Stromal cell of bone marrow (primary cell): ENCODE results near the gene EXD3.
"Not testable (repeated sequence)": the region's sequence is repeated elsewhere in the genome, so short reads cannot be mapped to it uniquely, and the experiment has no call there.

ENCODE experiments used
- DNase-seq: peaks from one replicate; pipeline ENCODE4 v3.0.0-alpha.2; 2012; ENCODE audit warnings: low read depth

Gene EXD3

DNA sequence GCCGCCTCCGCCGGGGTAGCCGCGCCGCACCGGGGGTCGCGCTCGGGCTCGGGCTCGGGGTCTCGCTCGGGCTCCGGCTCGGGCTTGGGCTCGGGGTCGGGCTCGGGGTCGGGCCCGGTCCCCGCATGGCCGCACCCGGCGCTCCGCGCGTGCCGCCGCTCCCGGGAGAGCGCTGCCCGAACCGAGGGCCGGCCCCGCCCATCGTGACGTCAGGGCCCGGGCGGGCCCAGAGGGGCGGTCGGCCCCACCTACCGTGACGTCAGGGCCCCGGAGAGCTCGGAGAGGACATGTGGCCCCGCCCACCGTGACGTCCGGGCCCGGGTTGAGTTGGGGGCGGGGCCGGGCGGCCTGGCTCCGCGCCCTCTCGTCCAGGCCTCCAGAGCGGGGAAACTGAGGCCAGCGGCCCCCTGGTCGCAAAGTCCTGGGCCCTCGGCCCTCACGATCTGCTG is 36.2 kb upstream of the EXD3 start, which contains the start of gene NSMF:
Gene NSMF (minus strand): TSS at position 183 of the 449 bp plus-strand sequence. CDS start 232 bp downstream, outside the sequence.
- peak; percentile 76 for DNase-seq

DNA sequence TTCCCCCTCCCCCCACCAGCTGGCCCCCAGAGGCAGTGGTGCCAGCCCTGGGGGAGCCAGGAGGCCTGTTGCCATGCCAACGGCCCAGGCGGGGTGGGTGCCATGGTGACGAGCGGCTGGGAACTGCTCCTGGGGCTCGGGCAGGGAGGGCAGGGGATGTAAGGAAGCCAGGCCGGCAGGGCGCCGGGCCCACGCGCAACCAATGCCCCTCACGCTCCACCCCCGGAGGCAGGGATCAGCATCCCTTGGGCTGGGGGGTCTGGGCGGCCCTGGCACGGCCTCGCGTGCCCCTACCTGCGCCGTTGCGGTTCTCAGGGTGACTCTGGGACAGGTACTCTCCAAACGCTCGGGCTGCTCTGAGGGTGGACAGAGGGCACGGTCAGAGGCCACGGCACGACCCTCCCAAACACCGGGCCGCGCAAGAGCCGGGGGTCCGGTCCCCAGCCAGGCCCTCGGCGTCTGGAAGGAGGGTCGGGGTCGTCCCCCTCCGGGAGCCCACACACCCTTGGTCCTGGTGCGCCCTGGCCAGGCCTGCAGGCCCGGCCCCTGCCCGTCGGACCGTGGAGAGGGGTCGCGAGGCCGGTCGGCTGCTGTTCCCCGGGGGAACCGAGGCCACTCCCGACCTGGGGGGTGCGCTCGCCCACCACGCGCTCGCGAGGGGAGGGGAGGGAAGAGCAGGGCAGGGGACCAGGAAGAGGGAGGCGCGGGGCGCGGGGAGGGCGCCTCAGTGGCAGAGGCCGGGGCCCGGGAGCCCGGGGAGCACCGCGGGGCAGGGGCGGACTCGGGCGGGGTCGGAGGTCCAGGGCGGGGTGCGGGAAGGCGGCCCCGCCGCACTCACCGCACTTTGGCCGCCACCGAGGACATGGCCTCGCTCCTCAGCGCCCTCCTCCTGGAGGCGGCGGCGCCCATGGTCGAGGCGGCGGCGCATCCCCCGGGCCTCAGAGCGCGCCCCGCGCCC is 35.5 kb upstream of the EXD3 start:
- no peak for DNase-seq

DNA sequence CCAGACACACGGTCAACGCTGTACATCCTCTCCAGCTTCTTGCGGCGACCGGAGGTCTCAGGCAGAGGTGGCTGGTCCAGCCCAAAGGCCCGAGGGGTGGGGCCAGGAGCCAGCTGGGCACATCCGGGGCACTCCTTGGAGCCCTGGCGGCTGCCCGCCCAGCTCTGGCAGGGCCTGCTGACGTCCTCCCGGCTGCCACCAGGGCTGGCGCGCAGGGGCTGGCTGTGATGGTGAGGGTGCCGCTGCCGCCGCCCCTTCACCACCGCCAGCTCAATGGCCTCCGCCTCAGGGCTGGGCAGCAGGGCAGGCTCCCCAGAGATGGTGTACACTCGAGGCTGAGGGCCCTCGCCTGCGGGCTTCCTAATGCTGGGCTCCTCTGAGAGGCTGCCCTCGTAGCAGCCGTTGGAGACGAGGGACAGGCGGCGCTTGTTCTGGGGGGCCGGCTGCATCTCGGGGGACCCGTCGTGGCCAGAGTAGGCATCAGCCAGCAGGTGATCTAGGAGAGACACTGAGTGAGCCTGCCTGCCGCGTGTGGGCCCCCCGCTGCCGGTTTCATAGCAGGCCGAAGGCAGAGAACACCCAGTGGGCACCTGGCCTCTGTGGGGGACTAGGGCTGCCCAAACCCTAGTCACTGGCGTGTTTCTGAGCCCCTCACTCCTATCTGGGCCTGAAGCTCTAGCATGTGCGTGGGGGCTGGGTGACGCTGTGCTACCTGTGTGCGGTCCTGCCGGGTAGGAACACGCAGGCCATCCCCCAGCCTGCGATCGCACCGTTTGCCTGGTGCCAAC is 34.6 kb upstream of the EXD3 start:
- DNase-seq, result no peak

DNA sequence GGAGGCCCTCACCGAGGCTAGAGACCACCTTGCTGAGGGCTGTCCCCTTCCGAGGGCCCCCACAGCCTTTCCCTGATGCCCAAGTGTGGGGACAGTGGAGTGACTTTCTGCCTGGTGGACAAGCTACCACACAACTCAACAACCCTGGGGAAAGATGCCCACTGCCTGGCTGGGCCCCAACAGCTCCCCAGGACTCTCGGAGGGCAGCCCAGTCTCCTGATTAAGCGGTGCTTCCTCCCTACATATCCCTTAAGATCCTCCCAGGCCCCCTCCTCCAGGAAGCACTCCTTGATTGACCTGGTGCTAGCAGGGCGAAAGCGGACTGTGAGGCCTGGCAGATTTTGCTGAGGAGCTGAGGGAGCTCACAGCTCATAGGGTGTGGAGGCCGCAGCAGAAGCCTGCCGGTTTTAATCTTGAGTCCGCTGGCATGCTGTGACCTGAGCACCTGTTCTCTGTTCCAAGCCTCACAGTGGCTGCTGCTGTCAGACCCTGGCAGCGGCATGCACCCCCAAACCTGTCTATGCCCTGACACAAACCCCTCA is 34.0 kb upstream of the EXD3 start:
- no peak for DNase-seq

DNA sequence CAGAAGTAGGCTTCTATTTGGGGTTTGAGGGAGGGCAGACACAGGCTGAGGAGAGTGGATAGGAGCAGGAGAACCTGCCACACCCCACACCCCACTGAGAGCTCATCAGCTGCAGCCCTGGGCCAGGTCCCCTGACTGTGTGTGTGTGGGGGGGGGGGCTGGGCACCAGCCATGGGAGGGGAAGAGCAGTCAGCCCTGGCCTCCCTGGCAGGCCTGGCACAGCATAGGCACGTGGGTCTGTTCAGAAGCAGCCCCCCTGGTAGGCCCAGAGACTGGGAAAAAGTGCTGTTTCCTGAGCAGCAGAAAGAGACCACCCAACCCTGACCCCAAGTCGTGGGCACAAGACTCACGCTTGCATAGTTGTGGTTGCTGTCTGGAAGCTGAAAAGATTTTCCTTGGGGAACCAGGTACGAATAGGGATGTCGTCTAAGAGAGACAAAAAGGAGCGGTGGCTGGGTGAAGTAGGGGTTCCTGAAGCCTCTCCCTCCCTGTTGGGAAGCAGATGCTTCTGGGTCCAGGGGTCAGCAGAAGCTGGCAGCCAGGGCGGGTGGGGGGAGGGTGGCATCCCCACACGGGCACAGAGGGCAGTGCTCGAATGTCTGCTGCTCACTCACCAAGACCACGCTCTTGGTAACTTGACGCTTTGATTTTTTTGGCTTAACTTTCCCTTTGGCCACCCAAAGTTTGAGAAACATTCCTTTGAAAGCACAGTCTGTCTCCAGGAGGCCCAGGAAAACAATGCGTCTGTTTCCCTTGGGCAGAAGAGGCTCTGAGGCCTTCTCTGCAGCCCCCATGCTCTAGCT is 33.3 kb upstream of the EXD3 start:
- DNase-seq, result peak; percentile 46

DNA sequence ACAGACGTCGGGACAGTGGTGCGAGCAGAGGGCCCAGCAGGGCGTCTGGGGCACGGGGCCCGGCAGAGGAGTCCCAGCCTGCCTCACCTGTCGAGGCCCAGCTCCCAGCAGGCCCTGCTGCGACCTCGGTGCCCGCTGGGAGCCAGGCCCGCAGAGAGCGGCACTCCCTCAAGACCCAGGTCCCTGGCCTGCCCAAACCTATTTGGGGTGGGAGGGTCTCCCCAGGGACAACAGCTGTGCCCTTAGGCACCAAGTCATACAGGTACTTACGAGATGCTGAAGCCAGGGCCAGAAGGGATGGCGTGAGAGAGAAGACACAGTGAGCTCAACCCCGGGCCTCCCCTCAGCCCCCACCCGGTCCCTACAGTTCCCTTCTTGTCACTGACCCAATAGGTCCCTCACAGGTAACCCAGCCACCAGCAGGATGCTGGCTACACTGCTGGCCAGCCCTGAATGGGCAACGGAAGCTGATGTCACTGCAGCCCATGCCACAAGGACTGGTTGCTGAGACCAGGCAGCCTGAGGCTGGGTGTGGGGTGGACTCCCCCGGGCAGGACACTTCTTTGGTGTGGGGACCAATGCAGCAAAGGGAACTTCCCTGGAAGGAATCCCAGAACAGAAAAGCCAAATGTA is 32.5 kb upstream of the EXD3 start:
- DNase-seq, result no peak

DNA sequence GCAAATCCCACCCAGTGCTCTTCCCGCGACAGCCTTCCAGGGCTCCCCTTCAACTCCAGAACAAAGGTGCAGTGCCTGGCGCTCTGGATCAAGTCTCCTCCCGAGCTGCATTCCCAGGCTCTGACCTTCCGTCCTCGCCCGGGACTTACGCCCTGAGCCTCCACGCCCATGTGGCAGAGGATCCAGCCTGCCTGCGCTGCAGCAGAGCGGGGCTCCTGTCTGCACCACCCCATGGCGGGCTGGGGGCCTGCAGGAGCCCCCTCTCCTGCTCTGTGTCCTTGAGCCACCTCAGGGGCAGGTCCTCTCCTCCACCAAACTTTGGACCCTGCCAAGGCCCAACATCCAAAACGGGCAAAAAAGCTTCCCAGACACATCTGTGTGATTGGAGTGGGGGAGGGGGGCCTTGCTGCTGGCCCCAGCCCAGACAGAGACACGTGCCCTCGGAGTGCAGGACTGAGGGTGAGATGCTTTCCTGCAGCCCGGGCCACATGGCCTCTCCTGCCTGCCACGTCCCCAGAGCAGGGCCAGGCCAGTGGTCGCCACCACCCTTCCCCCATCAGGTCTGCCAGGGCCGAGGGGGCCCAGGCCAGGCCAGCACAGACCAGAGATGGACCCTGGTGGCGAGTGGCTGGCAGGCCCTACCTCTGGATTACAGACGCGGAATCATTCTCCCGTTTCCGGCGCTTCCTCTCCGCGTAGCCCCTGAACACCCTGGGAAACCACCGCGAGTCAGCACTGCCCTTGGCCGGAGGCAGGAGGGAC is 31.8 kb upstream of the EXD3 start:
- DNase-seq, result no peak

DNA sequence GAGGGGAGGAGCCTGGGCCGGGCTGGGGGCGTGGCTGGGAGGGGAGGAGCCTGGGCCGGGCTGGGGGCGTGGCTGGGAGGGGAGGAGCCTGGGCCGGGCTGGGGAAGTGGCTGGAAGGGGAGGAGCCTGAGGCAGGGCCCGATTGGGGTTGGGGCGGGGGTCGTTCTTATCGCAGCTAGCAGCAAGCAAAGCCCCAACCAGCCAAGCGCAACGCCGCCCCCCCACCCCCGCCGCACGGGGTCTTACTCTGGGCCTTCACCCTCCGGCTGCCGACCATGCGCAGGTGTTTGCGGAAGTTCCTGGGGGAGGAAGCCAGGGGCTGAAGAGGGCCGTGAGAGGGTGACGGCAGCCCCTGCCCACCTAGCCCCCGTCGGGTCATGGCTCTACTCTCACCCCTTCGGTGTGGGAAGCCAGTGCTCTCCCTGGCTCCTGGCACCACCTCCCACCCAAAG is 31.2 kb upstream of the EXD3 start:
- no peak for DNase-seq

DNA sequence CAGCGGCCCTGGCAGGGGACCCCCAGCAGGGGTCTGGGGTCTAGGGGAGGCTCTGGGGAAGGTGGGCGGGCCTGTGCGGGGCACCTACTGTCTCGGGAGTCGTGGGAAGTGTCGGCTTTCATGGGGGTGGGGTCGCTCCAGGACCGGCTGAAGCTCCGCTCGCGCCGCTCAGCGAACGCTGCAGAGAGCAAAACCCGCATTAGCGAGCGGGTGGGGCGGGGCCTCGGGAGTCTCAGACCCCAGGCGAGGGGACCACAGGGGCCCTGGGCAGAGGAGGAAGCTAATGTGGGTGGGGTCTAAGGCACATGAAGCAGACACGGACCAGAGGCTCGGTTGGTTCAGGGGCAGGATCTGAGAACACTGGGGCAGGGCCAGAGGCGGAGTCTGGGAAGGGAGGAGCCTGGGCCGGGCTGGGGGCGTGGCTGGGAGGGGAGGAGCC is 30.7 kb upstream of the EXD3 start:
- DNase-seq, result no peak

DNA sequence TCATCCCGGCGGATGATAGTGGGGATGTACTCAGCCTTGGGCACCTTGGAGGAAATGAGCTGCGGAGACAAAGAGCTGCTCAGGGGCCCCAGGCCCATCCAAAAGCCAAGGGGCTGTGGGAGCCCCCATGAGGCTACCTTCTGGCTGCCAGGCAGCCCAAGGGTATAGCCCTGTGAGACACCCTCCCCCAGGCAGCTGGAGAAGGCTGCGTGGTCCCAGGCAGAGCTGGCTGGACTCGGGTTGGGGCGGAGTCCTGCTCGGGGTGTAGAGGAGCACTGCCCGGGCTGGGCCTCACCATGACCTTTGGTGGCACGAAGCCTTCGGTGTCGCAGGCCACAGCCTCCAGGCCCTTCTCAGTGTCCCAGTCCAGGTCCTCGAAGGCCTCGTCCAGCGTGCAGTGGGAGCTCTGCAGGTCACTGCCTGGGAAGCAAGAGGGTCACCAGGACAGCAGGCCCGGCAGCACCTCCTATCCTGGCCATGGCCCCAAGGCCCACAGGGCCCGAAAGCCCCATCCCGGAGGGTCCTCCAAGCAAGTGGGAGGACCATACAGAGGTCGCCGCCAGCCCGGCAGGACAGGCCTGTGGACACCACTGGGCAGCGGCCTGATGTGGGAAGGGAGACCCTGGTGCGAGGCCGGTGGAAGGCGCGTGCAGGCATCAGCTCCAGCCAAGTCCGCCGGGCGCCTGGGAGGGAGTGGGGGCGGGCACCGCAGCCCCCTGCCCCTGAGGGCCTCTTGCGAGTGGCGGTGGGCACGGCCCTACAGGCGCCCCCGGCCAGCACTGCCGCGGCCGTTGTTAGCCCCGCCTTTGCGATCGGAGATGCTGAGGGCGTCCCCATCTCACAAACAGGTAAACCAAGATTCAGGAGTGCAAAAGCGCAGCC is 30.0 kb upstream of the EXD3 start:
- DNase-seq, result no peak

DNA sequence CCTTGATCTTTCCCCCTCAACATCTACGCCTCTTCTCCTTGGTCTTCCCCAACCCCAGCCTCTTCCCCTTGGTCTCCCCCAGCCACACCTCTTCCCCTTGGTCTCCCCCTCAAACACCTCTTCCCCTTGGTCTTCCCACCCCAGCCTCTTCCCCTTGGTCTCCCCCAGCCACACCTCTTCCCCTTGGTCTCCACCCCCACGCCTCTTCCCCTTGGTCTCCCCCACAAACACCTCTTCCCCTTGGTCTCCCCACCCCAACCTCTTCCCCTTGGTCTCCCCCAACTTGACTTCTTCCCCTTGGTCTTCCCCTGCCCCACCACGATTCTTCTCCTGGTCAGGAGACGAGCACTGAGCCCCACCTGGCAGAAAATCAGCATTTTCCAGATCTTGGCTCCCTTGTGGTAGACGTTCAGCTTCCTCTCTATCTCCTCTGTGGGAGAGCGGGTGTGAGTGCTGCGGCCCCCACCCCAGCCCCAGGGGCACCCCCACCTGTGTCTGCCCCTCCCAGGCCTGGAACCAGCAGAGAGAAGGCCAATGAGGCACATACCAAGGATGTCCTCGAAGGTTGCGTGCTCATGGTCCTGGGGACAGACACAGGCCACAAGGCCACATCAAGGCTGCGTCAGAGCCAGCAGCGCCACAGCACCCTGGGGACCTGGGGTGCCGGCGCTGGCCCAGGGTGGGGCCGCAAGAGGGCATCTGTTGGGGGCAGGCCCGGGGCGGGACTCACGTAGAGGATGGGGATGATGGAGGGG is 29.2 kb upstream of the EXD3 start:
- no peak for DNase-seq

DNA sequence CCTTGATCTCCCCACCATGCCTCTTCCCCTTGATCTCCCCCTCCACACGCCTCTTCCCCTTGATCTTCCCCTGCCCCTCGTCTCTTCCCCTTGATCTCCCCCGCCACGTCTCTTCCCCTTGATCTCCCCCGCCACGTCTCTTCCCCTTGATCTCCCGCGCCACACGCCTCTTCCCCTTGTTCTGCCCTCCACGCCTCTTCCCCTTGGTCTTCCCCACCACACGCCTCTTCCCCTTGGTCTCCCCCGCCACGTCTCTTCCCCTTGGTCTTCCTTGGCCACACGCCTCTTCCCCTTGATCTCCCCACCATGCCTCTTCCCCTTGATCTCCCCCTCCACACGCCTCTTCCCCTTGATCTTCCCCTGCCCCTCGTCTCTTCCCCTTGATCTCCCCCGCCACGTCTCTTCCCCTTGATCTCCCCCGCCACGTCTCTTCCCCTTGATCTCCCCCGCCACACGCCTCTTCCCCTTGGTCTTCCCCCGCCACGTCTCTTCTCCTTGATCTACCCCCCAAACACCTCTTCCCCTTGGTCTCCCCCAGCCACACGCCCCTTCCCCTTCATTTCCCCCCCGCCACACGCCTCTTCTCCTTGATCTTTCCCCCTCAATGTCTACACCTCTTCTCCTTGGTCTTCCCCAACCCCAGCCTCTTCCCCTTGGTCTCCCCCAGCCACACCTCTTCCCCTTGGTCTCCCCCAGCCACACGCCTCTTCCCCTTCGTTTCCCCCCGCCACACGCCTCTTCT is 28.5 kb upstream of the EXD3 start:
- DNase-seq, result not testable (repeated sequence)

DNA sequence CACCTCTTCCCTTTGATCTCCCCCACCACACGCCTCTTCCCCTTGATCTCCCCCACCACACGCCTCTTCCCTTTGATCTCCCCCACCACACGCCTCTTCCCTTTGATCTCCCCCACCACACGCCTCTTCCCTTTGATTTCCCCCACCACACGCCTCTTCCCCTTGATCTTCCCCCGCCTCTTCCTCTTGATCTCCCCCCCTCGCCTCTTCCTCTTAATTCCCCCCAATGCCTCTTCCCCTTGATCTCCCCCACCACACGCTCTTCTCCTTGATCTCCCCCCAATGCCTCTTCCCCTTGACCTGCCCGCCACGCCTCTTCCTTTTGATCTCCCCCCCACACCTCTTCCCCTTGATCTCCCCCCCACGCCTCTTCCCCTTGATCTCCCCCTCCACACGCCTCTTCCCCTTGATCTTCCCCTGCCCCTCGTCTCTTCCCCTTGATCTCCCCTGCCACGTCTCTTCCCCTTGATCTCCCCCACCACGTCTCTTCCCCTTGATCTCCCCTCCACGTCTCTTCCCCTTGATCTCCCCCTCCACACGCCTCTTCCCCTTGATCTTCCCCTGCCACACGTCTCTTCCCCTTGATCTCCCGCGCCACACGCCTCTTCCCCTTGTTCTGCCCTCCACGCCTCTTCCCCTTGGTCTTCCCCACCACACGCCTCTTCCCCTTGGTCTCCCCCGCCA is 27.7 kb upstream of the EXD3 start:
- DNase-seq, result not testable (repeated sequence)

DNA sequence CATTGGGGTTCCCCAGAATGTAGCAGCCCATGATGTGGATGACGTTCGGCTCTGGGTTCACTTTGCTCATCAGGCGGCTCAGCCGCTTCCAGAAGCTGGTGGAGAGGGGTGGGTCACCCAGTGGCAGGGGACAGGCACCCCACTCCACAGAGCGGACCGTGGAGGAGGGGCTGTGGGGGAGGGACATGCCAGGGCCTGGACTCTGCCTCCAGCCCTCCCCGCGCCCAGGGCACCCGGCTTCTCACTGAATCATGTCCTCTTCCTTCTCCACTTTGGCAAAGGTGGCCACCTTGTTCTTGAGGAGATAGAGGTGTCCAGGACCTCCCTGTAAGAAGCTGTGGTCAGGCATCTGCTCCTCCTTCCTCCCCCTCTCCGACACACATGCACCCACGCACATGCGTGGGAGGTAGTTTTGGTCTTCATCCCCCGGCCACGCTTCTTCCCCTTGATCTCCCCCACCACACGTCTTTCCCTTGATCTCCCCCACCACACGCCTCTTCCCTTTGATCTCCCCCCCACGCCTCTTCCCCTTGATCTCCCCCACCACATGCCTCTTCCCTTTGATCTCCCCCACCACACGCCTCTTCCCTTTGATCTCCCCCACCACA is 27.1 kb upstream of the EXD3 start:
- DNase-seq, result no peak

DNA sequence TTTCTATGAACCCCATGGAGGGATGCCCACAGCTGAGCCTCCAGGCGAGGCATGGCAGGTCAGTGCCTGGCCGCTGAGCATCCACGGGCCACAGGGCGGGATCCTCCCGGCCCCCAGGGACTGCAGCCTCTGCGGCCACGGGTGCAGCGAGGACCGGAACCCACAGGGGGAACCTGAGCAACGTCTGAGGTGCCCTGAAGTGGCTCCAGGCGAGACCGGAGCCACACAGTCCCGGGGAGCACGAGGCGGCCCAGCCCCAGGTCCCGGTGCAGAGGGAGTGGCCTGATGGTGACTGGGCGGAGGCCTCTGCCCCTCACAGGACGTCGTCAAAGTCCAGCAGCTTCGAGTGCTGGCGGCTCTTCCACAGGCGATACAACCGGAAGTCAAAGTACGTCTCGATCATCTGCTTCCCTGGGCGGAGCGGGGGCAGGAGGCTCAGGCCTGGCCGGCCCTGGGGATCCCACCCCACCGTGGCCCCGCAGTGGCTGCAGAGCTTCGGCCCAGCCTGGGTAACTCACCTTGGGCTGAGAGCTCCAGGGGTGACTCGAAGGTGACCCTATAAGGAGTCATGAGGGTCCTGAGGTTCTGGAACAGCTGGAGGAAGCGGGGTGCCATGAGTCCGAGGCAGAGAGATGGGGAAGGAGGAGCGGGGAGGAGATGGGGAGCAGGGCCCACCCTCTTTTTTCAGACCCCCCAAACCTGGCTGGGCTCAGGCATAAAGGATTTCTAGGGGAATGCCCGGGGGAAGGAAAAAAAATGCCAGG is 26.3 kb upstream of the EXD3 start:
- DNase-seq, result no peak

DNA sequence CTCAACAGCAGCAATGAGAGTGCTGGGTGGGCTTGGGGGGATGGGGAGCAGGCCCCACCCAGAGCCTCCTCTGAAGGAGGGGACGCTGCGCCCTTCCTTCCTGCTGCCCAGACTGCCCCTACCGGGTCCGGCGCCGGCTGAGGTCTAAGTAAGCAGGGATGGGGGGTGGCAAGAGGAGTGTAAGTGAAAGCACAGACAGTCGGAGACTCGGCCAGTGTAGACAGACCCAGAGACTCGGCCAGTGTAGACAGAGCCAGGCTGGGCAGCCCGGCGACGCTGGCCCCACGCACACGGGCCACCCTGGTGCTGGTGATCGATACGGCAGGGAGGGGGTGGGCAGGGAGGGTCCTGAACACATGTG is 25.6 kb upstream of the EXD3 start:
- no peak for DNase-seq
